Measurements from ENCODE around the gene SOHLH1.

Gene SOHLH1, protein sequence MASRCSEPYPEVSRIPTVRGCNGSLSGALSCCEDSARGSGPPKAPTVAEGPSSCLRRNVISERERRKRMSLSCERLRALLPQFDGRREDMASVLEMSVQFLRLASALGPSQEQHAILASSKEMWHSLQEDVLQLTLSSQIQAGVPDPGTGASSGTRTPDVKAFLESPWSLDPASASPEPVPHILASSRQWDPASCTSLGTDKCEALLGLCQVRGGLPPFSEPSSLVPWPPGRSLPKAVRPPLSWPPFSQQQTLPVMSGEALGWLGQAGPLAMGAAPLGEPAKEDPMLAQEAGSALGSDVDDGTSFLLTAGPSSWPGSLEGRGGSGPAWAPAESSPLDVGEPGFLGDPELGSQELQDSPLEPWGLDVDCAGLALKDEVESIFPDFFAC

DNA sequence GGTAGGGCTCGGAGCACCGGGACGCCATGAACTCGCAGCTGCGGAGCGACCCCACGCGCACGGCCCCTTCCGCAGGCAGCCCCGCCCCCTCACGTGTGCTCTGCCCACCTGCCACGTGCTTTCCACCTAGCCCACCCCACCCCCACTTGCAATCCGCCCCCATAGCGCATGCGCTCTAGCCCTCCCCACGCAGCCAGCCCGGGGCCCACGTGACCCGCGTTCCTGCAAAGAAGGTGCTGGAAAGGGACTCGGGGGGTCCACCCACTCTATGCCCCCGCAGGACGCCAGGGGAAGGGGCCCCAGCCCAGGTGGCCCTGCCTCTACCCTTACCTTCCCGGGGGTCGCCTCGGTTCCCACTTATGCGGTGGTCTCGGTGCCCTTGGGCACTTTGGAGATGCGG is at the start of gene SOHLH1:
Gene SOHLH1, minus strand, starts transcription at position 42 of the 400 bp plus-strand sequence. Its CDS starts 14 bp downstream, at position 28.
- no peaks in the 10 kb centered on the region for H3K36me3 Mint-ChIP-seq

DNA sequence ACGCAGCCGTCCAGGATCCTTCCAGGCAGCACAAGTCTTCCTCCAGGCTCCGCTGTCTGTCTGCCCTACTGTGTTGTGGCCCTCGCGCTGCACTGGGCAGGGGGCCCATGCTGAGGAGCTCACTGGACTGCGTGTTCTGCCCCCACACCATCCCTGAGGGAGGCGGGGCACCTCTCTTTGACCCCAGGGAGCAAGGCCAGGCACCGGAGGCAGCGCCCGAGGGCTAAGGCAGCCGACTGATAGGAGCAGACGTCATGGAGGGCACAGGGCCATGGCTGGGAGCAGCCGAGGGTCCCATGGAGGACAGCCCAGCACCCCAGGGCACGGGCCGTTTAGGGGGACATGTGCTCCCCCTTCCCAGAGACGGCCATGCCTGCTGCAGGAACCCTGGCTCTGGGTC is 49.4 kb upstream of the SOHLH1 start:
- H3K27ac Mint-ChIP-seq, result no peak overlapping the region
- no peaks in the 10 kb centered on the region for H3K9me3 Mint-ChIP-seq
- H3K4me3 Mint-ChIP-seq, result no peak overlapping the region
- H3K27me3 Mint-ChIP-seq, result no peaks in the 10 kb centered on the region
- H3K4me1 Mint-ChIP-seq, result no peaks in the 10 kb centered on the region
- H3K36me3 Mint-ChIP-seq, result no peaks in the 10 kb centered on the region

More for the DNA sequence above, at the start of gene SOHLH1:
- Mint-ChIP-seq H3K27me3 (peaks cover 4% of the 10 kb centered on the region), H3K4me1 (no peaks in the 10 kb centered on the region), H3K27ac (no peak within 1 kb of the TSS), H3K4me3 (no peak within 1 kb of the TSS), H3K9me3 (no peaks in the 10 kb centered on the region)

DNA sequence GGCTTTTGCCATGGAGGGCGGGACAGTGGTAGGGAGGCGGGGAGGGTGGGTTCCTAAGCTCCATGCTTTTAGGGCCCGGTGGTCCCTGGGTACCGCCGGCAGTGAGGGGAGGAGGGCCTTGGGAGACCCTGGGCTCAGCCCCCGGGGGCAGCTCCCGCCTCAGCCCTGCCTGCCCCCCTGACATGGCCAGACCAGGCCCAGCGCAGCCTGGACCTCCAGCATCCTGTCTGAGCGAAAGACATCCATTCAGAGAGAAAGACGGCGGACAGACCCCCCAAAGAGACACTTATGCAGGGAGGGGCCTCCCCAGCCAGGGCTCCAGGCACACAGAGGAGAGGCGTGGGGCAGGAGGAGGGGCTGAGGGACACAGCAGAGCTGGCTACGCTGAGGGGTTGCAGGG is 48.0 kb upstream of the SOHLH1 start:
- Mint-ChIP-seq H3K9me3 (no peaks in the 10 kb centered on the region), H3K4me3 (no peak overlapping the region), H3K4me1 (no peaks in the 10 kb centered on the region), H3K27me3 (peaks cover 1% of the 10 kb centered on the region), H3K27ac (no peak overlapping the region), H3K36me3 (no peaks in the 10 kb centered on the region)

DNA sequence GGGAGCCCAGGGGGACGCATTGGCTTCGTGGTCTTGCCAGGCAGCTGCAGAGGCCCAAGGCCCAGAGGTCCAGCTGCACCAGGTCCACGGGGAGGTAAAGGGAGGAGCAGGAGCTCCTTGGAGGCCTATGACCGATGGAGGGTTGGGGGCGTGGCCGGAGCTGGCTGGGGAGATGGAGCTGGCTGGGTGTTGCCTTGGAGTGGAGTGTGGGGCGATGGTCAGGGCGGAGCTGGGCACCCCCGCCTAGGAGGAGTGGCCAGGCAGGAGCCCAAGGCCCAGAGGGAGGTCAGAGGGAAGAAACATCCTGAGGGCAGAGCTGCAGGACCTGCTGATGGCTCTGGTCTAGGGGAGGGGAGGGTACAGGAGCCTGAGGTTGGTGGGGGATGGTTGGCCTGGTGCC is 47.3 kb upstream of the SOHLH1 start:
- Mint-ChIP-seq H3K27me3 (peaks cover 1% of the 10 kb centered on the region), H3K9me3 (no peaks in the 10 kb centered on the region), H3K27ac (no peak overlapping the region), H3K4me3 (no peak overlapping the region), H3K36me3 (no peaks in the 10 kb centered on the region), H3K4me1 (no peaks in the 10 kb centered on the region)

DNA sequence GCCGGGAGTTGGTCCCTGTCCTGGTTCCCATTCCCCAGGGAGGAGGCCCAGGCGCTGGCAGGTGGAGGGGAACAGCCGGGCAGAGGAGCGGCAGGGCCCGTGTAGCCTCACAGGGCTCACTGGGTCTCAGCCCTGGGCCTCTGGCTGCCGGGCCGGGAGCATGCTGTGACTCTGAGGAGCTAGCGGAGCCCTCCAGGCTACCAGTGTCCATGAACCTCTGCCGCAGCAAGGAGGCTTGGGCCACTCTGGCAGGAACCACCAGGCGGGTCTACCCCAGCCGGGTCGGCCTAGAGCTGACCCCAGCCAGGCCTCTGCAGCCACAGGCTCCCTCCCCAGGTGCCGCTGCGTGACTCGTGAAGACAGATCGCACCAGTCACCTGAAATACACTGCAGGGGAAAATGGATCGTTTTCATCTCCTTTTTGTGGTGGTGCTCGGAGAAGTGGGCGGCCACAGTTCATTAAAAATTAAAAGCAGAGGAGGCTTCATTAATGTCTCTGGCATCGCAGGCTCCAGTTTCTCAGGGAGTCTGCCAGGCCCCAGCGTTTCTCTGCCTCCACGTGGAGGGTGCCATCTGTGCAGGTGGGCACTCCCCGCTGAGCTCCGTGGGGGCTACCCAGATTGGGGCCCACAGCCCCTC is 46.5 kb upstream of the SOHLH1 start:
- no peaks in the 10 kb centered on the region for H3K9me3 Mint-ChIP-seq
- H3K4me3 Mint-ChIP-seq, result no peak overlapping the region
- H3K36me3 Mint-ChIP-seq, result no peaks in the 10 kb centered on the region
- peaks cover 1% of the 10 kb centered on the region for H3K27me3 Mint-ChIP-seq
- H3K4me1 Mint-ChIP-seq, result no peaks in the 10 kb centered on the region
- H3K27ac Mint-ChIP-seq, result no peak overlapping the region

DNA sequence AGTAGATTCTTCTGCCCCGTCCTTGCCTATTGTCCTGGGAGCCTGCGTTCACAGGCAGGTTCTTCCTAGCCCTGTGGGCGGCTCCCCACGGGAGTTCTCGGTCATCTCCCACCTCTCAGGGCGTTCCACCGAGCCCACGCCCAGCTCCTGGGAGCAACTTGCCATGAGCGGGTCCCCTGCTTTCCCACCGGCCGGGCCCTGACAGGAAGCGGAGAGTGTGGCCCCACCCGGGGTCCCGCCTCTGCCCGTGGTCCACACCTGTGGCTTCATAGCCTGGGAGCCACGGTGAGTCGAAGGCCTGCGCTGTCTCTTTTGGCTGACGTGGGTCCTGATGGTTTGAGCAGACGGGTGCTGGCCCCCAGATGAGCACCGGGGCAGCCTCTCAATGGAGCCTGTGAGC is 45.9 kb upstream of the SOHLH1 start:
- Mint-ChIP-seq H3K9me3 (no peaks in the 10 kb centered on the region), H3K27ac (no peak overlapping the region), H3K27me3 (peaks cover 1% of the 10 kb centered on the region), H3K36me3 (no peaks in the 10 kb centered on the region), H3K4me1 (no peaks in the 10 kb centered on the region), H3K4me3 (no peak overlapping the region)

DNA sequence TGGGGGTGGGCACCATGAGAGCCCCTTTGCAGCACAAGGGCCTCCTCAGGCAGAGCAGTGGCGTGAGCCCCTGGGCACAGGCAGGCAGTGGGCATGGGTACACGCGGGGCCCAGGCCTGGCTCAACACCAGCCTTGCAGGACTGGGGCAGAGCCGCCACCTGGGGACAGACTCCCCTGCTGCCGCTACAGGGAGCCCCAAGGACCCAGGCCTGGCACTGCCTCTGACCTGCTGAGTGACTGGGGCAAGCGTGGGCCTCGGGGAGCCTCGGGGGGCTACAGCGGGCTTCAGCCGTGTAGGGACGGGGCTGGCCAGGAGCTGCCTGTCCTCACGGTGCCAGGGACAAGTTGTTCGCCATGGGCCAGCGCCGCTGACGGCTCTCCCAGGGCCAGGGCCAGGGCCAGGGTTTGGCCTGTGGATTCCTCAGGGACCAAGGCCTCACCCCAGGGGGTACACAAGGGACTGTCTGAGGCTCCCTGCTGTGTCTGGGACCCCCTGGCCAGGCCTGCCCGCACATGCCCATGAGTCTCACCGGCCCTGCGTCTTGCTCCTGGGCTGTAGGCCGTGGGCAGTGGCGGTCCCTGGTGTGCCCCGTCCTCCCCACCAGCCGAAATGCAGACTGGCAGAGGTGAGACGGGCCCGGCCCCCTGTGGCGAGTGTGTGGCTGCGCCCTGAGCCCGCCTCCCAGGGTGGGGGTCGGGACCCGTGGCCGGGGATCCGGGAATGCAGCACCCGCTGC is 45.2 kb upstream of the SOHLH1 start:
- Mint-ChIP-seq H3K36me3 (no peaks in the 10 kb centered on the region), H3K9me3 (no peaks in the 10 kb centered on the region), H3K4me1 (no peaks in the 10 kb centered on the region), H3K27ac (no peak overlapping the region), H3K4me3 (no peak overlapping the region), H3K27me3 (peaks cover 1% of the 10 kb centered on the region)

DNA sequence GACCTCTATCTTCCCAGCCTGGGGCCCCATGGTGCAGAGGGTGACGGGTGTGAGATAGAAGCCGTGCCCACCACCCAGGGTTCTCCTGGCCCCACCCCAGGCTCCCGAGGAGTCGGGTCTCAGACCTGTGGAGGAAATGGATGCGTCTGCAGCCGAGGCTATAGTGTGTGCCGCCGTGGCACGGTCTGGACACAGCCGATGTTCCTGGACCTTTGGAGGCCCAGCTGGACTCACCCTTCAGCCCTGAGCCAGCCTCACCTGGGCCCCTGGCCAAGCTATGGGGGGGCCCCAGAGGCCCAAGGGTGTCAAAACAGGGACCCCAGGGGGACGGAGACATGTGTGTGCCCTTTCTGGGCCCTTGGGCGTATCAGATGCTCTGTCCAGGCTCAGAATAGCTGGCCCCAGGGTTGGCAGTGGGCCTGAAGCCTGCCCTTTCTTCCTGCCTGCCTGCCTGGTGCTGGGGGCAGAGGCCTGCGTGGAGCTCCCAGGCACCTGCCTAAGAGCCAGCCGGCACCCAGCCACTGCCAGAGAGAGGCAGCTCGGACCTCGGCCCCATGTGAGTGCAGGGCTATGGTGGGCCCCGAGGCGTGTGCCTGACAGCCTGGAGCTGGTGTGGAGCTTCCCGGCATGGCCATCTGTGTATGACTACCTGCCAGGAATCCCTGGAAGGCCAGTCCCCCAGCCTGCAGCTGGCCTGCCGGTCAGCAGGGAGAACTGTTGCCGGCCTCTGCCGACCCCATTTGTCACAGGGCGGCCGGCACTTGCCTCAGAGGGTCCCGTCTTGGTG is 44.5 kb upstream of the SOHLH1 start:
- H3K4me3 Mint-ChIP-seq, result no peak overlapping the region
- H3K27me3 Mint-ChIP-seq, result peaks cover 4% of the 10 kb centered on the region
- H3K9me3 Mint-ChIP-seq, result no peaks in the 10 kb centered on the region
- H3K36me3 Mint-ChIP-seq, result no peaks in the 10 kb centered on the region
- no peaks in the 10 kb centered on the region for H3K4me1 Mint-ChIP-seq
- H3K27ac Mint-ChIP-seq, result no peak overlapping the region

DNA sequence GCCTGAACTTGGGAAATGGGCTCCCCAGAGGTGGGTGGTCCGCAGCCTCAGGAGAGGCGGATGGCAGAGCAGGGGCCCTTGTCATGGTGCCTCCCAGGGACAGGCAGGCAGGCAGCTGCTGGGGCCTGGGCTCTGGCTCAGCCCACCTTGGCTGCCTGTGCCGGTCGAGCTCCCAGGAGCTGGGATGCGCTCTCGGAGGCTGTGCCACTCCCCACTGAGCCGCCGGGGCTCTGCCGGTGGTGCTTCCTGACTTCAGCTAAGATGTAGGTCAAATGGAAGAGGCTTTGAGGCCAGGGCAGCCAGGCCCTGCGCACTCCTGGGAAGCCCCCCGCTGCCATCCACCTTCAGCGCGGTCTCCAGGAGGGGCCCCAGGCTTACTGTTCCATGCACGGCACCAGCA is 43.7 kb upstream of the SOHLH1 start:
- Mint-ChIP-seq H3K27me3 (peaks cover 4% of the 10 kb centered on the region), H3K27ac (no peak overlapping the region), H3K4me1 (no peaks in the 10 kb centered on the region), H3K4me3 (no peak overlapping the region), H3K36me3 (no peaks in the 10 kb centered on the region), H3K9me3 (no peaks in the 10 kb centered on the region)

DNA sequence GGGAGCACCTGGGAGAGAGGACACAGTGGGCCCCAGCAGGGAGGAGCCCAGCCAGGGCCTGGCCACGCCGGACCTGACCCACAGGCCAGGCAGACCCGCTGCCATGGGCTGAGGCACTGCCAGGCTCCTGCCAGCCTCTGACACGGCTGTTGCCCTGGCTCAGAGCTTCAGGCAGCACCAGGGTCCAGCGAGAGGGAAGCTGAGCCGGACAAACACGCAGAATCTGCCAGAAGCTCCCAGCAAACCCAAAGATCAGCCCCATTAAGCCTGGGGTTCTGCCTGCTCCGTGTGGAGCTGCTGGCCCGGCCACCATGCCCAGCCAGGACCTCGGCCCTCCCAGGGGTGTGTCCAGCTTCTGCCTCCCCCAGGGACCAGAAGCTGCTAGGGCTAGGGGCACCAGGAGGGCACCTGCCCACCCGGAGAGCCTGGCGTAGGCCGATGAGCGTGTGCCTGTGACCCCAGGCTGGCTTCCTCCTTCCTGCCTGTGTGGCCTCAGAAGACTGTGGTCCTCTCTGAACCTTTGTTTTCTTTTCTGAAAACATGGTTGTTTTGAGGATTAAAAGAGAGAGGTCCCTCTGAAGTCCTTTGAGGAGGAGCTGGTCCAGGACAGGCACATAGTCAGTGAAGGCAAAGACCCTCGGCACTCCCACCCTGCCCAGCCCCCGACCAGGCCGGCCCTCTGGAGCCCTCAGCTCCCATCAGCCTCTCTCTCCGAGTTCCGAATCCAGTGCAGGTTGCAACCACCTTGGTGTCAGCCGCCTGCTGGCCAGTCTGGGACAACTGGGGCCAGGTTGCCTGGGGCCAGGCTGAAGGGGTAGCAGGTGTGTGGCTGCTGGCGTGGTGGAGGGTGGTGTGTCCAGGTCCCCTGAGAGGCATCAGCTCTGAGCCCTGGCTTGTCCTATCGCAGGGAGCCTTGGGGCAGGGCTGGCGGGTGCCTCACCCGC is 42.3 kb upstream of the SOHLH1 start:
- no peaks in the 10 kb centered on the region for H3K4me1 Mint-ChIP-seq

DNA sequence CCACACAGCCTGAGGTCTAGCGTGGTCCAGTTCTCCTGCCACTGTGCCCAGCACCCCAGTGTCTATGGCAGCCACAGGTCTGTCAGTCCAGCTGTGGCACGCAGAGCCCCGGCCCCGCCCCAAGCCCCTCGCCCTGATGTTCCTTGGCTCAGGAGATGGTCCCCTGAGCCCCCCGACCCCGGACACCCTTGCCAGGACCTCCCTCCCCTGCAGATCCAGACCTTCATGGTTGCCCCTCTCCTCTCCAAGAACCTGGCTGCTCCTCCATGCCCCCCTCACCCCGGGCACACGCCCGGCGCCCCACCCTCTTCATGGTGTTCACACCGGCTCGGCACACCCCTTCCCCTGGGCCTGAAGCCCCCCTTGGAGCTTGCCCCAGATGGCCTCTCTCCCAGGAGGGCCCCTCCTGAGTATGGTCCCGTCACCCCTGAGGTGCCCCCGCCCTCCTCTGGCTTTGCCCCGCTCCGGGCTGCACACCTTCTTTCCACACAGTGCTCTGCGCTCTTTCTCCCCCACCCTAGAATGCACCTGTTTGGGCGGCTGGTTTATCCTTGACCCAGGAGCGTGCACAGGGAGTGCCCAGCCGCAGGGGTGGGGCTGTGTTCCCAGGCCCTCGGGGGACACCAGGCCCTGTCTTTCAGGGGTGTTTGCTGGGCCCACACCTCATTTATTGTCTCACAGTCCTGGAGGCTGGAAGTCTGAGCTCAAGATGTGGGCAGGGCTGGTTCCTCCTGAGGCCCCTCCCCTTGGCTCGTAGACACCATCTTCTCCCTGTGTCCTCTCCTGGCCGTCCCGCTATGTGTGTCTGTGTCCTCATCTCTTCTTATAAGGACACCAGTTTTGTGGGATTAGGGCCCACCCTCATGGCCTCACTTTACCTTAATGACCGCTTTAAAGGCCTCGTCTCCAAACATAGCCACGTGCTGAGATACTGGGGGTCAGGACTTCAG is 40.3 kb upstream of the SOHLH1 start:
- H3K4me3 Mint-ChIP-seq, result no peak overlapping the region
- no peaks in the 10 kb centered on the region for H3K36me3 Mint-ChIP-seq
- H3K27me3 Mint-ChIP-seq, result peaks cover 7% of the 10 kb centered on the region
- no peak overlapping the region for H3K27ac Mint-ChIP-seq
- no peaks in the 10 kb centered on the region for H3K4me1 Mint-ChIP-seq
- no peaks in the 10 kb centered on the region for H3K9me3 Mint-ChIP-seq

More for the DNA sequence above, 42.3 kb upstream of the SOHLH1 start:
- Mint-ChIP-seq H3K4me3 (no peak overlapping the region), H3K36me3 (no peaks in the 10 kb centered on the region), H3K9me3 (no peaks in the 10 kb centered on the region), H3K27ac (no peak overlapping the region), H3K27me3 (peaks cover 7% of the 10 kb centered on the region)

DNA sequence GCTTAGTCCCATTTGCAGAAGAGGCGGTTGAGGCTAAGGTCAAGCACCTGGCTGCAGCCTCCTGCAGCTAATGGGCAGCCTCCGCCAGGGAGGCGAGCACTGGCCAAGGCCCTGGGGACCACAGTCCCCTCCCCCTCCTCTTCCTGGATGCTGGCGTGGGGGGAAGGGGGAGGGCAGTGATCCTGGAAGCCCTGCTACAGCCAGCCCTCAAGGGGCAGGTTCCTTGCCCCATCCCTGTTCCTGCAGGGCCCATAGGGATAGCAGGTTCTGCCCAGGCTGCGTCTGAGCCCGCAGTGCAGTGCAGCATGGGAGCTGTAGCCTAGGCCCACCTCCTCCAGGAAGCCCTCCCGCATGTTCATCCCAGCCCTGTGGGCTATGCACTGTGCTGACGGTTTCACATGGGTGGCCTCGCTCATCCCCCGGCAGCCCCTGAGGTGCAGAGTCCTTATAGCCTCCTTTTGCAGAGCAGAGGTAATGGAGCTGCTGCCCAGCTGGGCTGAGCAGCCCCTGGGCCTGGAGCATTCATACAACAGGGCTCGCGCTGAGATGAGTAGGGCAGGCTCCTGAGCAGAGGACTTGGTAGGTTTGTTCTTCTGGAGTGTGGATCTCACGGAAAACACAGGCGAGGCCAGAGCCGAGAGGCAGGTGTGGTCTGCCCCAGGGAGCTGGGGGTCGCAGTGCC is 38.7 kb upstream of the SOHLH1 start:
- no peak overlapping the region for H3K4me3 Mint-ChIP-seq
- no peaks in the 10 kb centered on the region for H3K4me1 Mint-ChIP-seq
- peaks cover 10% of the 10 kb centered on the region for H3K27me3 Mint-ChIP-seq
- H3K36me3 Mint-ChIP-seq, result no peaks in the 10 kb centered on the region
- H3K9me3 Mint-ChIP-seq, result no peaks in the 10 kb centered on the region
- H3K27ac Mint-ChIP-seq, result no peak overlapping the region

All from activated naive CD4-positive, alpha-beta T cell treated with anti-CD3 and anti-CD28 coated beads, Interleukin-2, amount 50 U/mL, for 24 hours (primary cell).